Panc1 (cell line): Measurements from ENCODE around the gene ANKRD20A1. TPM values are rescaled to one million over a fixed set of nuclear protein-coding genes. Genes with fewer than 3 reads are reported as not detected.
"Not testable (repeated sequence)": the region's sequence is repeated elsewhere in the genome, so short reads cannot be mapped to it uniquely, and the experiment has no call there.

Experiments used
- ATAC-seq: fragments of 200-7000 bp; cut with Tn5 transposase; 2 replicates; pipeline ENCODE4 v1.9.1; 2020; ENCODE audit warnings: mild to moderate bottlenecking, moderate library complexity
- Bru-seq: library from RNA; stranded (reverse); fragments of 400-500 nt; gene quantifications from one replicate; lab custom pipeline; 2021; lab: Mats Ljungman, UMichigan
- BruChase-seq, 2 experiments: library from RNA; stranded (reverse); fragments of 400-500 nt; gene quantifications; one replicate each; lab custom pipeline; 2021; lab: Mats Ljungman, UMichigan
- BruUV-seq: library from RNA; stranded (reverse); fragments of 400-500 nt; replicated peaks from 2 replicates; lab custom pipeline; 2021; lab: Mats Ljungman, UMichigan
- CTCF ChIA-PET: fragments of 300-600 bp; sonication (Branson Sonifier 250); formaldehyde crosslinking; loops from one replicate; lab custom pipeline; 2022; ENCODE audit warnings: antibody characterized with exemption; lab: Charles Lee
- POLR2A ChIA-PET: fragments of 300-600 bp; sonication (Branson Sonifier 250); formaldehyde crosslinking; loops from one replicate; lab custom pipeline; 2022; ENCODE audit warnings: antibody characterized with exemption; lab: Charles Lee
- DNase-seq: peaks from one replicate; pipeline ENCODE4 v3.0.0-alpha.2; 2010; ENCODE audit warnings: low read depth, low spot score
- H3K27ac ChIP-seq: 2 replicates; pipeline ENCODE4 v1.5.1; 2011; ENCODE audit warnings: mild to moderate bottlenecking, low read length, inconsistent platforms
- H3K27me3 ChIP-seq: fragments of 200-500 bp; sonication (Bioruptor generic); 2 replicates; pipeline ENCODE4 v1.6.0; 2014; ENCODE audit warnings: low read length, inconsistent platforms; ENCODE audit not compliant: control insufficient read depth, insufficient read depth
- H3K36me3 ChIP-seq: fragments of 200-500 bp; sonication (Bioruptor generic); 2 replicates; pipeline ENCODE4 v1.5.1; 2014; ENCODE audit warnings: inconsistent platforms, mild to moderate bottlenecking, low read length, moderate library complexity; ENCODE audit not compliant: control insufficient read depth, insufficient read depth
- H3K4me1 ChIP-seq: 2 replicates; pipeline ENCODE4 v1.5.1; 2011; ENCODE audit warnings: inconsistent platforms, mild to moderate bottlenecking, low read length, moderate library complexity; ENCODE audit not compliant: control insufficient read depth, insufficient read depth
- H3K4me3 ChIP-seq, 2 experiments: 2 replicates each; pipeline ENCODE4 v1.5.1; 2011 to 2012; ENCODE audit warnings: low read depth in 2 of 2, low read length in 2 of 2, mild to moderate bottlenecking in 2 of 2, inconsistent platforms in 1 of 2, moderate library complexity in 1 of 2
- H3K9me3 ChIP-seq: fragments of 200-500 bp; sonication (Bioruptor generic); 2 replicates; pipeline ENCODE4 v1.5.1; 2014; ENCODE audit warnings: low read depth, mild to moderate bottlenecking, inconsistent platforms, low read length, moderate library complexity; ENCODE audit not compliant: control insufficient read depth, insufficient read depth
- in situ Hi-C: cut with HindIII; loops from 2 replicates; pipeline ENCODE4 v1.10.0; 2016; ENCODE audit warnings: low sequenced_read_pairs, low pct_unique_long_range_greater_than_20kb
- intact Hi-C: fragments of 100-400 bp; cut with micrococcal nuclease; formaldehyde crosslinking; loops from one replicate; pipeline ENCODE4 v1.10.0; 2022; ENCODE audit not compliant: unreplicated experiment
- long read RNA-seq: library from polyadenylated mRNA; unstranded; transcript quantifications from one replicate; pipeline ENCODE4 v2.0.0, GENCODE V29; 2021; ENCODE audit not compliant: unreplicated experiment
- polyA plus RNA-seq: library from polyadenylated mRNA; unstranded; fragments of >200 nt; gene quantifications from one replicate; pipeline ENCODE4 v1.2.1, GENCODE V29; 2012; ENCODE audit warnings: missing spikeins; ENCODE audit not compliant: insufficient read length
- total RNA-seq: library from RNA; stranded (reverse); gene quantifications from one replicate; pipeline ENCODE4 v1.2.1, GENCODE V29; 2021; ENCODE audit not compliant: unreplicated experiment

The ANKRD20A1 gene
- total RNA-seq (1.9 TPM), Bru-seq, nascent RNA (percentile 35 among the genes with signal in this experiment), BruChase-seq, experiment 1, labeled RNA remaining after a 2-hour chase (percentile 35 among the genes with signal in this experiment), BruChase-seq, experiment 2, labeled RNA remaining after a 6-hour chase (percentile 33 among the genes with signal in this experiment)
- 1.4 TPM for polyA plus RNA-seq
- long read RNA-seq, result 0 reads

- H3K4me3 ChIP-seq, H3K27ac ChIP-seq, intact Hi-C loops, H3K27me3 ChIP-seq, H3K36me3 ChIP-seq, DNase-seq, H3K9me3 ChIP-seq, POLR2A ChIA-PET, in situ Hi-C loops, BruUV-seq, H3K4me1 ChIP-seq, CTCF ChIA-PET, ATAC-seq: not testable (repeated sequence)
Observed at GRCh38 chr9:67858871-67859270, at the start of gene ANKRD20A1. TSS of gene ANKRD20A1 (plus strand) at chr9:67858931. CDS start at chr9:67859427, 496 bp downstream.

GRCh38 chr9:67832088-67832487 lies 26.6 kb upstream of the ANKRD20A1 start:
- H3K4me3 ChIP-seq, H3K36me3 ChIP-seq, H3K27ac ChIP-seq, H3K4me1 ChIP-seq, DNase-seq, H3K27me3 ChIP-seq, CTCF ChIA-PET, in situ Hi-C loops, ATAC-seq, POLR2A ChIA-PET, intact Hi-C loops, H3K9me3 ChIP-seq, BruUV-seq: not testable (repeated sequence)
